Measurements from ENCODE around the gene NEDD8.

The NEDD8 gene

DNA sequence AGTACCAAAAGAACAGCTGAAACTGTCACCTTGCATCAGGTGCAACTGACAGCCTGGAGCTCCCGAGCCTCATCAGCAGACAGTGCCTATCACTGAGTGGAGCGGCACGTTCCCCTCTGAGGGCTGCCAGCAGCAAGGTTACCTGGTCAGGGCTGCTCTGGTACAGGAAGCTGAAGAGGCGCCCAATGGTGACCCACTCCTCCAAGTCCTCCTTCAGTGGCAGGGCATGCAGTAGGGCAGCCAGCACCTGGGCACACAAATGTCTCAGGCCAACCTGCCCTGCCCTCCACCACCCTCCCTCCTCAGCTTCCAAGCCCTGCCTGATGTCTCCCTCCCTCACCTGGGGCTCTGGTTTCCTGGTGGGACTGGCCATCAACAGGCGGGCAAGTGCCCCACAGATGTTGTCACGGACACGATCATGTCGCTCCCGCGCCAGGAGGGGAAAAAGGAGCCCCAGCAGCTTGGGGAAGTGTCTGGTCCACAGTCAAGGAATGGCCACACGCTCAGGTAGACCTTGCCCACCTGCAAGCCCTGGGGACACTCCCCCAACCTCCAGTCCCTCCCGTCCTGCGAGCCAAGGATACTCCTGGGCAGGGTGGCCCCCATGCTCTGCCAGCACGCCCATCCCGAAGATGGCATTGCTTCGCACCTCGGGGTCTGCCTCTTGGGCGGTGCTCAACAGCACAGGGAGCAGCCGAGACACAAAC lies 50.6 kb downstream of the NEDD8 start:
- no peak overlapping the region for H3K4me3 ChIP-seq (ENCODE audit: low read depth, low read length)
- TF ChIP-seq CTCF (IDR thresholded peaks at IDR 0.05; ENCODE audit: borderline replicate concordance, insufficient read depth, low read depth, low read length): no peak

DNA sequence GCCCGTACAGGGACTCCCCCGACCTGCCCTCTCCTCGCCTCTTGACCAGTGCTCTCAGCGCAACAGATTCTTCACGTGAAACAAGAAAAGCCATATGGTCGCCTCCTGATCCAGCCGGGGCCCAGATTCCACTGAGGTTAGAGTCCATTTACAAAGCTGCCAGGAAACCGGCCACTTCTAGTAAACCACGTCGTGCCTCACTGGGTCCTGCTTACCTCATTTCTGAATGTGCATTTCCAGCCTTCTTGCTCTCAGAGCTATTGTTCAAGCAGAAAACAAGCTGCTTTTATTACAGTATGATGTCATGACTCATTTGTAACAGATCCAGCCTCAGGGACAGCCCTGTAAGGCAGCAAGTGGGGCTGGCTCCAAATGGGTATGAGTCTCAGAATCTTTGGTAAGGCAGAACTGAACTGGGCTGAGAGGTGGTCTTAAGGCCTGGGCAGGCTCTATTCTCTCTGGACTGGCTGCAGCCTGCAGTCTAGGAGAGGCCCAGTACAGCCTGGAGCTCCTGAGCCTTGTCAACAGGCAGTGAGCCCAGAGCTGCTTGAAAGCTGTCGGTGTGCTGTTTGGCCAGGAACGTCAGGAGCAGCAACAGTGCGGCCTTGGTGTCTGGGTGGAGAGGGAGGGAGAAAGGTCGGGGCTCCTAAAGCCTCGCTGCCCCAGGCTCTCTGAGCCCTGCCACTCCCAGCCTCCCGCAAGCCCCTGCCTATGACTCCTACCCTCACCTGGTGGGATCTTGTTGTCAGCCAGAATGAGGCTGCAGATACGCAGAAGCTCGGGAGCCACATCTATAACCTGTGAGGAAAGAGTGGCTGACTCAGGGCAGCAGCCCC lies 52.0 kb downstream of the NEDD8 start:
- no peak for TF ChIP-seq CTCF (IDR thresholded peaks at IDR 0.05; ENCODE audit: borderline replicate concordance, insufficient read depth, low read depth, low read length)
- H3K4me3 ChIP-seq (ENCODE audit: low read depth, low read length): no peak overlapping the region

DNA sequence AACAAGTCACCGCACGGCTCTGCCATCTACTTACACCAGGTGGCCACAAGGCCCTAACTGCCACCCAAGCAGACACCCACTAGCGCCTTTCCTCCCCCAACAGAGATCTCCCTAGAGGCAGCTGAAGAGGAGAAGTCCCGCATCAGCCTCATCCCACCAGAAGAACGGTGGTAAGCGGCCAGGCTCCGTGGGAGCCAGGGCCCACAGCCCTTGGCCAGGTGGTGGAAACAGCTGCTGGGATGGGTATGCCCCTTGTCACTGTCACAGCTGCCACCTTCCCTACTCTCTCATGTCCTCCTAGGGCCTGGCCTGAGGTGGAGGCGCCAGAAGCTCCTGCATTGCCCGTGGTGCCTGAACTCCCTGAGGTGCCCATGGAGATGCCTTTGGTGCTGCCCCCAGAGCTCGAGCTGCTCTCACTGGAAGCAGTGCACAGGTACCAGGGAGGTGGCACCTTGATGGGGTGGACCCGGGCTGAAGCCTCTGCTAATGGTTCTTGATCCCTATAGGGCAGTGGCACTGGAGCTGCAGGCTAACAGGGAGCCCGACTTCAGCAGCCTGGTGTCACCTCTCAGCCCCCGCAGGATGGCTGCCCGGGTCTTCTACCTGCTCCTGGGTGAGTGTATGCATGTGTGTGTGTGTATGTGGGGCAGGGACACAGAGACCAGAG lies 52.7 kb downstream of the NEDD8 start:
- H3K4me3 ChIP-seq (ENCODE audit: low read depth, low read length): no peak overlapping the region
- TF ChIP-seq CTCF (IDR thresholded peaks at IDR 0.05; ENCODE audit: borderline replicate concordance, insufficient read depth, low read depth, low read length): no peak

- no peak overlapping the region for H3K4me3 ChIP-seq (ENCODE audit: low read depth, low read length)
- no peak for TF ChIP-seq CTCF (IDR thresholded peaks at IDR 0.05; ENCODE audit: borderline replicate concordance, insufficient read depth, low read depth, low read length)
Observed at GRCh38 chr14:24178399-24179178, 53.6 kb downstream of the NEDD8 start.

- H3K4me3 ChIP-seq (ENCODE audit: low read depth, low read length): no peak overlapping the region
- no peak for TF ChIP-seq CTCF (IDR thresholded peaks at IDR 0.05; ENCODE audit: borderline replicate concordance, insufficient read depth, low read depth, low read length)
Observed at GRCh38 chr14:24177891-24178290, 54.3 kb downstream of the NEDD8 start.

GRCh38 chr14:24177041-24177825 lies 54.9 kb downstream of the NEDD8 start:
- no peak for TF ChIP-seq CTCF (IDR thresholded peaks at IDR 0.05; ENCODE audit: borderline replicate concordance, insufficient read depth, low read depth, low read length)
- no peak overlapping the region for H3K4me3 ChIP-seq (ENCODE audit: low read depth, low read length)

Measured in GM12875 (cell line).